ENCODE measurements around the gene APOC3.

GRCh38 chr11:116791813-116792143, 37.9 kb upstream of the APOC3 start, which contains the start of gene APOA5:
- TF ChIP-seq POLR2AphosphoS5 (IDR thresholded peaks at IDR 0.05; ENCODE audit: low read depth) (no peak), CTCF (IDR thresholded peaks at IDR 0.05; ENCODE audit: insufficient read depth, low read length) (no peak)
